ENCODE results near the gene HOXB13. TPM values are rescaled to one million over a fixed set of nuclear protein-coding genes. Genes with fewer than 3 reads are reported as not detected.

Gene HOXB13
- total and polyA plus RNA-seq, 2 of the 13 experiments (the other 11 are each of a cell fraction or from before 2014, with no cell fraction given): not detected

DNA sequence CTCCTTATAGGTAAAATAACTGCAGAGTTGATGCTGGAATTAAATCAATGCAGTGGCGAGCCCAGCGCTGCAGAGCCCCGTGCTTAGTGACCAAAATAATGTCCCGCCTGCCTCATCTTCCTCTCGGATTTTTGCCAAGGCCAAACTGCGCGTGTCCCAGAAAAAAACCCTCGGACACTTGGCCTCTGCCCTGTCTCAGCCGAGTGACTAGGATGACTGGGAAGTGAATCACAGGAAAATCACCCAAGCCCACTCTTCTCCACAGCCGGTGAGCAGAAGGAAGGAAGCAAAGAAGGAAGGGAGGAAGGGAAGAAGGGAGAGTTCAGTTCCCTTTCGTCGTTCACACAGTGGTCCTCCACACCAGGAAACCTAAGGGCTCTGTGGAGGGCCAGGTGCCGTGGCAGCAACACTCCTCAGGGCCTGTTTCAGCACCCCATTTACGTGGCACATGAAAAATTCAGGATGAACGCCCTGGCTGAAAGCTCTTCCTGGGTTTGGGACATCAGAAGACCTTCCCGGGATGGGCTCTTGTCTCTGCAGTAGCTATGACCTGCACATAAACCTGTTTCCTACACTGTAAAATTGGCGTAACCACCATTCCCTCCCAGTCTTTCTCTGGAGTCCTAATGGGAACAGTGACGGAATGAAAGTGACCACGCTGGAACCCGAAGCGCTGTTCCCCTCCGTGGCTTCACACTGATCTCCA lies 25.4 kb upstream of the HOXB13 start:
- H4K20me1 ChIP-seq (ENCODE audit: insufficient read depth, low read length): no peaks in the 10 kb centered on the region
- H3K27ac ChIP-seq (ENCODE audit: extremely low read length, insufficient read depth, low read length): no peak overlapping the region
- no peak overlapping the region for H2AFZ ChIP-seq (ENCODE audit: low read length)
- no peaks in the 10 kb centered on the region for H3K36me3 ChIP-seq (replicated peaks in 1 of 2; ENCODE audit: control insufficient read depth in 1 of 2, insufficient read depth in 2 of 2, low read length in 2 of 2)
- no peak overlapping the region for H3K9ac ChIP-seq (ENCODE audit: insufficient read depth, low read depth, low read length)
- ATAC-seq (no peak), FAIRE-seq (no peak), DNase-seq (ENCODE audit: low spot score) (no peak)
- POLR2A ChIA-PET: no interaction called here
- CTCF ChIA-PET (ENCODE audit: low intra/inter-chr PET ratio, low total read pairs): no interaction called here
- TF ChIP-seq ZNF776 (CRISPR knock-in tag; IDR thresholded peaks at IDR 0.05) (no peak), SRF (IDR thresholded peaks at IDR 0.05; ENCODE audit: low read depth, low read length) (no peak)
- intact Hi-C loops (cut with micrococcal nuclease; ENCODE audit: unreplicated experiment): no loop called here
- in situ Hi-C loops (cut with HindIII; ENCODE audit: extremely low pct_ligation_motif_present, low pct_unique_long_range_greater_than_20kb): no loop called here
- H3K4me3 ChIP-seq (replicated peaks in 1 of 3; ENCODE audit: insufficient read depth in 1 of 3, low read depth in 2 of 3, low read length in 3 of 3): no peak overlapping the region
- no peaks in the 10 kb centered on the region for H3K9me3 ChIP-seq (ENCODE audit: low read length)
- no TSS peak for BruUV-seq (replicated peaks)
- no peak overlapping the region for H3K4me2 ChIP-seq (ENCODE audit: low read depth, low read length)
- no peaks in the 10 kb centered on the region for H3K79me2 ChIP-seq (ENCODE audit: insufficient read depth, low read length)
- H3K4me1 ChIP-seq (ENCODE audit: insufficient read depth, low read length): no peaks in the 10 kb centered on the region
- 20% methylated on average over 22 of the region's 22 CpGs for WGBS (ENCODE audit: low lambda C conversion rate)
- H3K27me3 ChIP-seq (ENCODE audit: control insufficient read depth in 1 of 2, insufficient read depth in 2 of 2, low read length in 2 of 2): peaks cover 44 to 91% of the 10 kb centered on the region in 2 experiments

DNA sequence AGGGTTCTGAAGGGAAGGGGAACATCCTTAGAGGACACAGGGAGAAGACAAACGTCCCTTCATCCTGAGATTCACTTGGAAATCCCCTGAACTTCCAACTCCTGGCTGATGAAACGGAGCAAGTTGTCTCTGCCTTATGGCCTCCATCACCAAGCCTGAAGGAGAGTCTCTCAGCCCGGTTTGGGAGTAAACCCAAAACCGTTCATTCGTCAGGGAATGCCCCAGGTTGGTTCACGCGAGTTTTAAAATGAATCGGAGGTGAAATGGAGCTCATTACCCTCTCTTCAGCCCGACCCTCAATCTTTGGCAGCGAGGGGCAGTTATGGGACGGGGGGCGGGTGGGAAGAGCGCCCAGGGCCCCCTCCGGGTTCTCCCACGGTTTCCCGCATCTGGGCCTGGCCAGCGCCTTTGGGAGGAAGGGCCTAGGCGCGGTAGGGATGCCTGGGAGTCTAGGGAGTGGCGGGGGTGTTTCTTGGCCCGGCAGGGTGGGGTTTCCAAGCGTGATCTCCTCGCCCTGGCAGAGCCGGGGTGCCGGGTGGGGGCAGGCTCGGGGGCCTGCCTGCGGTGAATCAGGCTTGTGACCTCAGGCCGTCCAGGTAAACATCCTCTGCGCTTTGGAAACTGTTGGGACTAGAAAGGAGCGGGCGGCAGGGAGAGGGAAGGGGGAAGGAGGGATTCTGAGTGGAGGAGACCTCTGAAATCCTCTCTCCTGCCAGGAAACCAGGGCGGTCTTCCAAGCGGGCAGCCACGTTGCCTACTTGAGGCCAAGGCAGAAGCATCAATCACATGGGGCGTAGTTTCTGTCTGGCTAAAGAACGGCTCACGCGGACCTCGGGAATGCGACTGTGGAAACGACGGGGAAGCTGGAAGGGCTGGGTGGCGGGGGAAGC lies 24.1 kb upstream of the HOXB13 start:
- ChIA-PET POLR2A (no interaction called here), CTCF (ENCODE audit: low intra/inter-chr PET ratio, low total read pairs) (no interaction called here)
- H2AFZ ChIP-seq (ENCODE audit: low read length): no peak overlapping the region
- H3K9ac ChIP-seq (ENCODE audit: insufficient read depth, low read depth, low read length): no peak overlapping the region
- H3K79me2 ChIP-seq (ENCODE audit: insufficient read depth, low read length): no peaks in the 10 kb centered on the region
- intact Hi-C loops (cut with micrococcal nuclease; ENCODE audit: unreplicated experiment) (no loop called here), in situ Hi-C loops (cut with HindIII; ENCODE audit: extremely low pct_ligation_motif_present, low pct_unique_long_range_greater_than_20kb) (no loop called here)
- H3K27ac ChIP-seq (ENCODE audit: extremely low read length, insufficient read depth, low read length): no peak overlapping the region
- no peak overlapping the region for H3K4me3 ChIP-seq (replicated peaks in 1 of 3; ENCODE audit: insufficient read depth in 1 of 3, low read depth in 2 of 3, low read length in 3 of 3)
- peak; percentile 18; the same call in 1 of the 3 replicates for ATAC-seq
- 17% methylated on average over 43 of the region's 43 CpGs for WGBS (ENCODE audit: low lambda C conversion rate)
- no peaks in the 10 kb centered on the region for H3K36me3 ChIP-seq (replicated peaks in 1 of 2; ENCODE audit: control insufficient read depth in 1 of 2, insufficient read depth in 2 of 2, low read length in 2 of 2)
- no peak for DNase-seq (ENCODE audit: low spot score)
- H4K20me1 ChIP-seq (ENCODE audit: insufficient read depth, low read length): no peaks in the 10 kb centered on the region
- BruUV-seq (replicated peaks): no TSS peak
- TF ChIP-seq EZH2 (conservative IDR thresholded peaks at IDR 0.05; ENCODE audit: low read depth, low read length) (0 out of 2 replicates have a peak, but pooled peaks have one; percentile 19), CREM (IDR thresholded peaks at IDR 0.05) (no peak), CREM (CRISPR knock-in tag; IDR thresholded peaks at IDR 0.05) (no peak)
- TF ChIP-seq, protein P1, sequence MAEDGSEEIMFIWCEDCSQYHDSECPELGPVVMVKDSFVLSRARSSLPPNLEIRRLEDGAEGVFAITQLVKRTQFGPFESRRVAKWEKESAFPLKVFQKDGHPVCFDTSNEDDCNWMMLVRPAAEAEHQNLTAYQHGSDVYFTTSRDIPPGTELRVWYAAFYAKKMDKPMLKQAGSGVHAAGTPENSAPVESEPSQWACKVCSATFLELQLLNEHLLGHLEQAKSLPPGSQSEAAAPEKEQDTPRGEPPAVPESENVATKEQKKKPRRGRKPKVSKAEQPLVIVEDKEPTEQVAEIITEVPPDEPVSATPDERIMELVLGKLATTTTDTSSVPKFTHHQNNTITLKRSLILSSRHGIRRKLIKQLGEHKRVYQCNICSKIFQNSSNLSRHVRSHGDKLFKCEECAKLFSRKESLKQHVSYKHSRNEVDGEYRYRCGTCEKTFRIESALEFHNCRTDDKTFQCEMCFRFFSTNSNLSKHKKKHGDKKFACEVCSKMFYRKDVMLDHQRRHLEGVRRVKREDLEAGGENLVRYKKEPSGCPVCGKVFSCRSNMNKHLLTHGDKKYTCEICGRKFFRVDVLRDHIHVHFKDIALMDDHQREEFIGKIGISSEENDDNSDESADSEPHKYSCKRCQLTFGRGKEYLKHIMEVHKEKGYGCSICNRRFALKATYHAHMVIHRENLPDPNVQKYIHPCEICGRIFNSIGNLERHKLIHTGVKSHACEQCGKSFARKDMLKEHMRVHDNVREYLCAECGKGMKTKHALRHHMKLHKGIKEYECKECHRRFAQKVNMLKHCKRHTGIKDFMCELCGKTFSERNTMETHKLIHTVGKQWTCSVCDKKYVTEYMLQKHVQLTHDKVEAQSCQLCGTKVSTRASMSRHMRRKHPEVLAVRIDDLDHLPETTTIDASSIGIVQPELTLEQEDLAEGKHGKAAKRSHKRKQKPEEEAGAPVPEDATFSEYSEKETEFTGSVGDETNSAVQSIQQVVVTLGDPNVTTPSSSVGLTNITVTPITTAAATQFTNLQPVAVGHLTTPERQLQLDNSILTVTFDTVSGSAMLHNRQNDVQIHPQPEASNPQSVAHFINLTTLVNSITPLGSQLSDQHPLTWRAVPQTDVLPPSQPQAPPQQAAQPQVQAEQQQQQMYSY (CRISPR knock-in tag; IDR thresholded peaks at IDR 0.05): no peak
- no peaks in the 10 kb centered on the region for H3K9me3 ChIP-seq (ENCODE audit: low read length)
- no peaks in the 10 kb centered on the region for H3K4me1 ChIP-seq (ENCODE audit: insufficient read depth, low read length)
- H3K4me2 ChIP-seq (ENCODE audit: low read depth, low read length): no peak overlapping the region
- FAIRE-seq: no peak
- peaks cover 46 to 94% of the 10 kb centered on the region in 2 experiments for H3K27me3 ChIP-seq (ENCODE audit: control insufficient read depth in 1 of 2, insufficient read depth in 2 of 2, low read length in 2 of 2)

Measured in HepG2 (cell line).